HFFc6 (cell line): ENCODE measurements around the gene SLC6A18. TPM values are rescaled to one million over a fixed set of nuclear protein-coding genes. Genes with fewer than 3 reads are reported as not detected.

Source experiments
- DNase-seq: peaks from one replicate; pipeline ENCODE4 v3.0.0-alpha.2; 2018
- H3K27ac Mint-ChIP-seq: 2 replicates; pipeline ENCODE4 v1.8.0; 2020; ENCODE audit warnings: mild to moderate bottlenecking, mixed read lengths
- H3K27me3 Mint-ChIP-seq: 2 replicates; pipeline ENCODE4 v1.8.0; 2021; ENCODE audit warnings: mild to moderate bottlenecking, moderate library complexity, mixed read lengths; ENCODE audit not compliant: insufficient read depth
- H3K36me3 Mint-ChIP-seq: 2 replicates; pipeline ENCODE4 v1.8.0; 2021; ENCODE audit warnings: low read depth, mixed read lengths
- H3K4me1 Mint-ChIP-seq: 2 replicates; pipeline ENCODE4 v1.8.0; 2020; ENCODE audit warnings: low read depth, mixed read lengths
- H3K4me3 Mint-ChIP-seq: 2 replicates; pipeline ENCODE4 v1.8.0; 2020; ENCODE audit warnings: mild to moderate bottlenecking, moderate library complexity, mixed read lengths
- H3K9me3 Mint-ChIP-seq: 2 replicates; pipeline ENCODE4 v1.8.0; 2020; ENCODE audit warnings: mild to moderate bottlenecking, mixed read lengths
- CTCF ChIP-seq: fragments of 200-600 bp; sonication (generic); IDR thresholded peaks from 2 replicates; pipeline ENCODE4 v1.5.0; 2021; ENCODE audit warnings: antibody characterized with exemption, mild to moderate bottlenecking
- total RNA-seq, 6 experiments: library from RNA; stranded (reverse); fragmentation: NEBNext Ultra II Directional; extraction: Animal tissue kit (Norgen Biotek cat#: 25700); gene quantifications; 2 replicates in 1 of 6; 3 replicates in 5 of 6; pipeline ENCODE4 v1.2.3, GENCODE V29; 2021

The SLC6A18 gene
- total RNA-seq, 6 experiments from 2014 or later, result not detected

GRCh38 chr5:1206521-1207412 is 18.4 kb upstream of the SLC6A18 start:
- TF ChIP-seq CTCF, result no peak
- no peak for DNase-seq
- no peak overlapping the region for H3K4me3 Mint-ChIP-seq
- peaks cover 15% of the 10 kb centered on the region for H3K27me3 Mint-ChIP-seq
- no peaks in the 10 kb centered on the region for H3K36me3 Mint-ChIP-seq
- no peaks in the 10 kb centered on the region for H3K4me1 Mint-ChIP-seq
- no peak overlapping the region for H3K27ac Mint-ChIP-seq
- 0 out of 2 replicates have a peak, but pooled peaks cover 5% of the 10 kb centered on the region for H3K9me3 Mint-ChIP-seq

- no peaks in the 10 kb centered on the region for H3K36me3 Mint-ChIP-seq
- H3K27me3 Mint-ChIP-seq, result peaks cover 15% of the 10 kb centered on the region
- TF ChIP-seq CTCF, result no peak
- no peak overlapping the region for H3K27ac Mint-ChIP-seq
- H3K4me1 Mint-ChIP-seq, result no peaks in the 10 kb centered on the region
- H3K9me3 Mint-ChIP-seq, result peaks cover 8% of the 10 kb centered on the region
- no peak overlapping the region for H3K4me3 Mint-ChIP-seq
- no peak for DNase-seq
Measured at GRCh38 chr5:1207555-1207954, 17.6 kb upstream of the SLC6A18 start.

GRCh38 chr5:1208221-1208742 is 16.9 kb upstream of the SLC6A18 start:
- no peak for DNase-seq
- no peak overlapping the region for H3K4me3 Mint-ChIP-seq
- H3K27ac Mint-ChIP-seq, result no peak overlapping the region
- no peaks in the 10 kb centered on the region for H3K4me1 Mint-ChIP-seq
- H3K36me3 Mint-ChIP-seq, result no peaks in the 10 kb centered on the region
- TF ChIP-seq CTCF, result no peak
- H3K9me3 Mint-ChIP-seq, result peaks cover 11% of the 10 kb centered on the region
- H3K27me3 Mint-ChIP-seq, result peaks cover 15% of the 10 kb centered on the region

- Mint-ChIP-seq H3K36me3 (no peaks in the 10 kb centered on the region), H3K27ac (no peak overlapping the region), H3K4me3 (no peak overlapping the region), H3K9me3 (peaks cover 11% of the 10 kb centered on the region), H3K4me1 (no peaks in the 10 kb centered on the region), H3K27me3 (peaks cover 15% of the 10 kb centered on the region)
- TF ChIP-seq CTCF, result peak; percentile 57
- DNase-seq, result no peak
Measured at GRCh38 chr5:1208743-1209488, 16.3 kb upstream of the SLC6A18 start.

GRCh38 chr5:1209489-1209852 is 15.7 kb upstream of the SLC6A18 start:
- Mint-ChIP-seq H3K9me3 (peaks cover 11% of the 10 kb centered on the region), H3K27me3 (peaks cover 15% of the 10 kb centered on the region), H3K36me3 (no peaks in the 10 kb centered on the region), H3K4me3 (no peak overlapping the region), H3K27ac (no peak overlapping the region), H3K4me1 (no peaks in the 10 kb centered on the region)
- TF ChIP-seq CTCF, result no peak
- DNase-seq, result no peak
